OCI-LY3 (cell line): Measurements from ENCODE around the gene SLC22A5.

Experiments used
- H2AFZ ChIP-seq: fragments of 200-600, 300-600 bp; shearing (Covaris generic); 2 replicates; pipeline ENCODE4 v1.6.0; 2014; ENCODE audit warnings: antibody characterized with exemption, low read depth, low read length
- H3K27ac ChIP-seq: fragments of 200-600, 300-600 bp; sonication (generic); 2 replicates; pipeline ENCODE4 v1.5.1; 2014; ENCODE audit warnings: mild to moderate bottlenecking, low read length, moderate library complexity, mixed read lengths
- H3K27me3 ChIP-seq: fragments of 200-600, 300-600 bp; sonication (generic); 2 replicates; pipeline ENCODE4 v1.6.1; 2014; ENCODE audit warnings: low read depth, low read length, mixed read lengths
- H3K36me3 ChIP-seq: fragments of 200-600, 300-600 bp; sonication (generic); replicated peaks from 2 replicates; pipeline ENCODE3; 2014; ENCODE audit warnings: low read depth, low read length, mixed read lengths
- H3K4me1 ChIP-seq: fragments of 300-600, 200-600 bp; sonication (generic); 2 replicates; pipeline ENCODE4 v1.6.1; 2014; ENCODE audit warnings: low read length, mixed read lengths
- H3K4me2 ChIP-seq: fragments of 200-600, 300-600 bp; sonication (generic); 2 replicates; pipeline ENCODE4 v1.6.1; 2014; ENCODE audit warnings: low read length, mixed read lengths
- H3K4me3 ChIP-seq: fragments of 300-600, 200-600 bp; sonication (generic); 2 replicates; pipeline ENCODE4 v1.5.1; 2014; ENCODE audit warnings: antibody characterized with exemption, mild to moderate bottlenecking, low read length, moderate library complexity
- H3K79me2 ChIP-seq: fragments of 300-600, 200-600 bp; shearing (Covaris generic); 2 replicates; pipeline ENCODE4 v1.6.1; 2014; ENCODE audit warnings: mild to moderate bottlenecking, low read length, mixed read lengths
- H3K9ac ChIP-seq: fragments of 300-600, 200-600 bp; shearing (Covaris generic); 2 replicates; pipeline ENCODE4 v1.6.0; 2014; ENCODE audit warnings: mild to moderate bottlenecking, low read length, moderate library complexity
- H3K9me3 ChIP-seq: fragments of 200-600, 300-600 bp; shearing (Covaris generic); 2 replicates; pipeline ENCODE4 v1.6.1; 2014; ENCODE audit warnings: low read length, mixed read lengths; ENCODE audit not compliant: insufficient read depth
- H4K20me1 ChIP-seq: fragments of 200-600, 300-600 bp; sonication (generic); 2 replicates; pipeline ENCODE4 v1.6.1; 2016; ENCODE audit warnings: low read length, mixed read lengths; ENCODE audit not compliant: insufficient read depth
- EZH2phosphoT487 ChIP-seq: fragments of 200-600 bp; shearing (Covaris generic); IDR thresholded peaks from 2 replicates; pipeline ENCODE4 v1.6.1; 2018; ENCODE audit warnings: antibody characterized with exemption, mixed run types, low read depth
- TF ChIP-seq, protein P1 (sequence below): fragments of 200-600, 300-600 bp; sonication (generic); IDR thresholded peaks from 2 replicates; pipeline ENCODE4 v1.5.1; 2014; ENCODE audit warnings: antibody characterized with exemption, low read length, low read depth

The SLC22A5 gene

DNA sequence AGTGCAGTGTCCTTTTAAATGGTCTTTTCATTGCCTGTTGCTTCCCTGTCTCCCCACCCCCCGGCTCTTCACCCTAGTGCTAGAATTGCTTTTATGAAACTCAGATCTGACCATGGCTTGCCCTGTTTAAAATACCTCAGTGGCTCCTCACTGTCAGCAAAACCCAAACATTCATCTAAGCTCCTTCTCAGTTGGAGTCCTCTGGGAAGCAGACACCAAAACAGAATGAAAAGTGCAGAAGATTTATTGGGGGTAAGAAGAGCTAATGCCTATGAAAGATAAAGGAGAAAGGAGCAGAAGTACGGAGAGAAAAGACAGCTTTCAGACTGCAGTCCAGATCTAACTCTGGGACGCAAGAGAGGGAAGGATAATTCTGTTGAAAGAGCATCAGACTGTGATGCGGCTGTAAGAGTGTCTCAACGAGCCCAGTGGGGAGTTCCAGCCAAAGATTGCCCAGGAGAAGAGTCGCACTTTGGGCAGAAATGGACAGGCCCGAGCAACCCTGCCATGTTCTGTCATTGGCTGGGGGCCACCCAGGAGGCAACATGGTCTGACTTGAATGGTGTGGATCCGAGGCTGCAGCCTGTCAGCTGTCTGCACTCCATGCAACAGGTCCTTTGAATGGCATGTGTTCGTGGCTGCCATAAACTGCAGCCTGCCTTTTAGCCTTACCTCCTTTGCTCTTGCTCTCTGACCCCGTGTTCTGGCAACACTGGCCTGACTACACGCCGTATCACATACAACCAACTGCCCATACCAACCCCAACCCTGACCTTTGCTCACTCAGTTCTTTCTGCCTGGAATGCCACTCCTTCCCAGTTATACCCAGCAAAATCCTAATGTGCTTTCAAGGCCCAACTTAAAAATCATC, 65.1 kb downstream of the SLC22A5 start:
- no peaks in the 10 kb centered on the region for H3K27me3 ChIP-seq
- no peak overlapping the region for H3K4me3 ChIP-seq
- H3K9ac ChIP-seq = no peak overlapping the region
- no peak for TF ChIP-seq EZH2phosphoT487
- TF ChIP-seq, protein P1, sequence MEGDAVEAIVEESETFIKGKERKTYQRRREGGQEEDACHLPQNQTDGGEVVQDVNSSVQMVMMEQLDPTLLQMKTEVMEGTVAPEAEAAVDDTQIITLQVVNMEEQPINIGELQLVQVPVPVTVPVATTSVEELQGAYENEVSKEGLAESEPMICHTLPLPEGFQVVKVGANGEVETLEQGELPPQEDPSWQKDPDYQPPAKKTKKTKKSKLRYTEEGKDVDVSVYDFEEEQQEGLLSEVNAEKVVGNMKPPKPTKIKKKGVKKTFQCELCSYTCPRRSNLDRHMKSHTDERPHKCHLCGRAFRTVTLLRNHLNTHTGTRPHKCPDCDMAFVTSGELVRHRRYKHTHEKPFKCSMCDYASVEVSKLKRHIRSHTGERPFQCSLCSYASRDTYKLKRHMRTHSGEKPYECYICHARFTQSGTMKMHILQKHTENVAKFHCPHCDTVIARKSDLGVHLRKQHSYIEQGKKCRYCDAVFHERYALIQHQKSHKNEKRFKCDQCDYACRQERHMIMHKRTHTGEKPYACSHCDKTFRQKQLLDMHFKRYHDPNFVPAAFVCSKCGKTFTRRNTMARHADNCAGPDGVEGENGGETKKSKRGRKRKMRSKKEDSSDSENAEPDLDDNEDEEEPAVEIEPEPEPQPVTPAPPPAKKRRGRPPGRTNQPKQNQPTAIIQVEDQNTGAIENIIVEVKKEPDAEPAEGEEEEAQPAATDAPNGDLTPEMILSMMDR = no peak
- H3K4me2 ChIP-seq = no peak overlapping the region
- no peaks in the 10 kb centered on the region for H3K9me3 ChIP-seq
- H3K36me3 ChIP-seq = no peaks in the 10 kb centered on the region
- H2AFZ ChIP-seq = no peak overlapping the region
- no peaks in the 10 kb centered on the region for H4K20me1 ChIP-seq
- no peak overlapping the region for H3K27ac ChIP-seq
- H3K4me1 ChIP-seq = peaks cover 32% of the 10 kb centered on the region
- H3K79me2 ChIP-seq = no peaks in the 10 kb centered on the region

DNA sequence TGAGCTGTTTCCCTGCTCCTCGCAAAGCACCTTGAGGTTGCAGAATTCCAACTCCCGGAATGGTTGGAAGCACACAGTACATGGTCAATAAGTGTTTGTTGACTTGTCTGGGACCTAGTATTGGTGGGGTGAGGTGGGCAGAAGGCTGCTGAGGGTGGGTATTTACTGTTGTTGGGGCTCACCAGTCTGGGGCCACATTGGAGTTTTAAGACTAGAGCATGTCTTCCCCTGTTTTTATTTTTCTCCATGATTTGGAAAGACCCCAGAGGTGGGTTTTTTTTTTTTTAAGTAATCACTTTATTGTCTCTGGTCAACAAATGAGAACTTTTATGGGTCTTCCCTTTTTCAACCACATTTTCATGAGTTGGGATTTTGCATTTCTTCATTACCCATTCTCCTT, 65.9 kb downstream of the SLC22A5 start:
- Histone ChIP-seq H3K27me3 (no peaks in the 10 kb centered on the region), H3K4me3 (no peak overlapping the region), H3K9me3 (no peaks in the 10 kb centered on the region), H3K9ac (no peak overlapping the region), H4K20me1 (no peaks in the 10 kb centered on the region), H3K4me1 (peaks cover 30% of the 10 kb centered on the region), H3K79me2 (no peaks in the 10 kb centered on the region), H3K4me2 (no peak overlapping the region), H2AFZ (no peak overlapping the region), H3K27ac (no peak overlapping the region), H3K36me3 (no peaks in the 10 kb centered on the region)
- no peak for TF ChIP-seq EZH2phosphoT487
- TF ChIP-seq, protein P1 = no peak

DNA sequence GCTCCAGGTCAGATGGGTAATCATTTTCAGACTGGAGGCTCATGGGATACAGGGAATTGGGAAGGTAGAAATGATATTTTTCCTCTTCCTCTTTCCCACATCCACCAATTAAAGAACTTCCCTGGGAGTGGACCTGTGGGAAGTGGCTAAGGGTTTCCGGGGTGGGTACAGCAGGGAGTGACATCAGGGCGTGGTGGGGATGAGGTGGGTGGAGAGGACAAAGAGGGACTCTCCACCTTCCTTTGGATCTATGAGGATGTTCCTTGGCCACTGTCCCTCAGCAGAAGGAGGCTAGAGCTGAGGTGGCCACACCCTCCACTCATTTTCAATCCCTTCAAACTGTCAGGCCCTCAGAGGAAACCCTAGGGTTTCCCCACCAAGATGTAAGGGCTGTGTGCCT, 66.4 kb downstream of the SLC22A5 start:
- Histone ChIP-seq H3K4me1 (peaks cover 26% of the 10 kb centered on the region), H3K9me3 (no peaks in the 10 kb centered on the region), H4K20me1 (no peaks in the 10 kb centered on the region), H3K27ac (no peak overlapping the region), H3K27me3 (no peaks in the 10 kb centered on the region), H3K36me3 (no peaks in the 10 kb centered on the region), H3K4me3 (no peak overlapping the region), H2AFZ (no peak overlapping the region), H3K79me2 (no peaks in the 10 kb centered on the region), H3K4me2 (no peak overlapping the region), H3K9ac (no peak overlapping the region)
- TF ChIP-seq, protein P1 = no peak
- no peak for TF ChIP-seq EZH2phosphoT487

DNA sequence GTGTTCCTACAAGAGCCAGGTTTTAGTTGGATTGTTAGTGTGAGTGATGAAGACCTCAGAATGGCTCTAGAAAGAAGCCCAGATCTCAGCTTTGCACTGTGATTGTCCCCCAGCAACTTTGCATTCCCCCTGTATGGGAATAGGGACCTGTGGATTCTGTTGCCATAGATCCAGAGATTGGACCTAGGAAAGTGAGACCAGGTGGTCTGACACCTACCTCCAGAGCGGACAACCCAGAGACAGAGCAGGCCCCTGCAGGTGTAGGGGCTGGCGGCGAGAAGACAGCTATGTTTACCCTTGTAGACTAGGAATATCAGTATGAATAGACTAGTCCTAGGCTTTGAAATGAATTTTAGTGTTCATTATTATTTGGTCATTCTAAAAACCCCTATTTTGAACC, 67.4 kb downstream of the SLC22A5 start:
- no peaks in the 10 kb centered on the region for H3K36me3 ChIP-seq
- no peaks in the 10 kb centered on the region for H3K79me2 ChIP-seq
- TF ChIP-seq, protein P1 = no peak
- no peak for TF ChIP-seq EZH2phosphoT487
- H2AFZ ChIP-seq = no peak overlapping the region
- no peaks in the 10 kb centered on the region for H3K9me3 ChIP-seq
- H3K27ac ChIP-seq = peak overlapping the region; percentile 33; the same call in 1 of the 2 replicates
- H3K9ac ChIP-seq = no peak overlapping the region
- no peak overlapping the region for H3K4me3 ChIP-seq
- no peaks in the 10 kb centered on the region for H4K20me1 ChIP-seq
- peaks cover 16% of the 10 kb centered on the region for H3K4me1 ChIP-seq
- H3K27me3 ChIP-seq = no peaks in the 10 kb centered on the region
- peak overlapping the region; percentile 58 for H3K4me2 ChIP-seq
